ENCODE results near the gene TRIM14.

The TRIM14 gene

GRCh38 chr9:98118640-98119601 lies at the start of gene TRIM14:
Gene TRIM14 (minus strand): TSS chr9:98119222. CDS start chr9:98119188, 34 bp downstream.
- peak; percentile 71 for DNase-seq

GRCh38 chr9:98168153-98168780 lies 49.2 kb upstream of the TRIM14 start:
- DNase-seq, result no peak

- DNase-seq, result no peak
Measured at GRCh38 chr9:98164912-98165311, 45.9 kb upstream of the TRIM14 start.

- DNase-seq, result no peak
Measured at GRCh38 chr9:98162613-98163012, 43.6 kb upstream of the TRIM14 start.

GRCh38 chr9:98161851-98162250 lies 42.8 kb upstream of the TRIM14 start:
- no peak for DNase-seq

- no peak for DNase-seq
Measured at GRCh38 chr9:98159790-98160189, 40.8 kb upstream of the TRIM14 start.

GRCh38 chr9:98159301-98159700 lies 40.3 kb upstream of the TRIM14 start:
- no peak for DNase-seq

GRCh38 chr9:98158071-98158831 lies 39.2 kb upstream of the TRIM14 start:
- no peak for DNase-seq

- DNase-seq, result no peak
Measured at GRCh38 chr9:98157372-98157771, 38.4 kb upstream of the TRIM14 start.

GRCh38 chr9:98154678-98155077 lies 35.7 kb upstream of the TRIM14 start:
- no peak for DNase-seq

- no peak for DNase-seq
Measured at GRCh38 chr9:98152526-98152925, 33.5 kb upstream of the TRIM14 start.

GRCh38 chr9:98150721-98151120 lies 31.7 kb upstream of the TRIM14 start:
- DNase-seq, result no peak

- no peak for DNase-seq
Measured at GRCh38 chr9:98150164-98150563, 31.1 kb upstream of the TRIM14 start.

- no peak for DNase-seq
Measured at GRCh38 chr9:98149422-98149821, 30.4 kb upstream of the TRIM14 start.

GRCh38 chr9:98148486-98148885 lies 29.5 kb upstream of the TRIM14 start:
- no peak for DNase-seq

GRCh38 chr9:98147582-98147981 lies 28.6 kb upstream of the TRIM14 start:
- DNase-seq, result no peak

GRCh38 chr9:98146101-98146991 lies 27.3 kb upstream of the TRIM14 start:
- DNase-seq, result peak; percentile 26

GRCh38 chr9:98144631-98145030 lies 25.6 kb upstream of the TRIM14 start:
- no peak for DNase-seq

- DNase-seq, result no peak
Measured at GRCh38 chr9:98144076-98144475, 25.1 kb upstream of the TRIM14 start.

- DNase-seq, result no peak
Measured at GRCh38 chr9:98142925-98143481, 24.0 kb upstream of the TRIM14 start.

- DNase-seq, result peak; percentile 91
Measured at GRCh38 chr9:98142182-98142907, 23.3 kb upstream of the TRIM14 start.

Data from NCI-H226 (cell line).